NCI-H82 treated with DMSO at 0.1 percent for 48 hours (cell line): ENCODE results near the gene CAMKMT.

Experiments
- DNase-seq: peaks from one replicate; lab custom pipeline; 2025; ENCODE audit not compliant: unreplicated experiment; lab: John Stamatoyannopoulos, UW

Gene CAMKMT

GRCh38 chr2:44817256-44817655 lies 455.5 kb downstream of the CAMKMT start:
- peak; percentile 93 for DNase-seq

GRCh38 chr2:44817673-44818335 lies 456.1 kb downstream of the CAMKMT start:
- peak; percentile 98 for DNase-seq

GRCh38 chr2:44819061-44819460 lies 457.3 kb downstream of the CAMKMT start:
- no peak for DNase-seq

GRCh38 chr2:44821500-44821899 lies 459.8 kb downstream of the CAMKMT start:
- DNase-seq: peak; percentile 84

- DNase-seq: peak; percentile 48
Measured at GRCh38 chr2:44822174-44822573, 460.4 kb downstream of the CAMKMT start.
